HepG2 (cell line): ENCODE data around the gene ZNF318. TPM values are rescaled to one million over a fixed set of nuclear protein-coding genes. Genes with fewer than 3 reads are reported as not detected.

Experiments used
- ETV6 ChIP-seq: sonication (generic); formaldehyde crosslinking; conservative IDR thresholded peaks from 2 replicates; pipeline ENCODE4 v1.4.0; 2020; ENCODE audit warnings: missing genetic modification reagents
- FOXO1 ChIP-seq: sonication (generic); formaldehyde crosslinking; IDR thresholded peaks from 2 replicates; pipeline ENCODE4 v1.4.0; 2020; ENCODE audit warnings: missing genetic modification reagents
- GATAD2A ChIP-seq: IDR thresholded peaks from 2 replicates; pipeline ENCODE4 v1.6.1; 2016
- HNRNPL ChIP-seq: fragments of 200-400 bp; formaldehyde crosslinking; IDR thresholded peaks from 2 replicates; pipeline ENCODE4 v1.6.1; 2017; ENCODE audit warnings: mild to moderate bottlenecking, low read depth, low read length
- KLF12 ChIP-seq: sonication (generic); formaldehyde crosslinking; IDR thresholded peaks from 2 replicates; pipeline ENCODE4 v1.4.0; 2020; ENCODE audit warnings: missing genetic modification reagents, borderline replicate concordance
- KLF16 ChIP-seq, 2 experiments: sonication (generic) in 1 of 2; formaldehyde crosslinking in 1 of 2; IDR thresholded peaks; 2 replicates each; pipeline versions ENCODE4 v1.6.1 to v1.8.0; 2016 to 2023; ENCODE audit warnings: missing genetic modification reagents in 2 of 2, missing compliant biosample characterization in 1 of 2
- KLF6 ChIP-seq: IDR thresholded peaks from 2 replicates; pipeline ENCODE4 v1.8.0; 2016; ENCODE audit warnings: missing biosample characterization, missing genetic modification reagents
- RFX5 ChIP-seq: IDR thresholded peaks from 2 replicates; pipeline ENCODE4 v1.6.1; 2011; ENCODE audit warnings: low read depth, low read length, improper control_type of control experiment
- TAF15 ChIP-seq: fragments of 200-400 bp; formaldehyde crosslinking; IDR thresholded peaks from one replicate; pipeline ENCODE4 v1.6.1; 2018; ENCODE audit warnings: mild to moderate bottlenecking, low read depth, low read length; ENCODE audit not compliant: poor library complexity, severe bottlenecking
- YEATS2 ChIP-seq: sonication (generic); formaldehyde crosslinking; IDR thresholded peaks from 2 replicates; pipeline ENCODE4 v1.4.0; 2020; ENCODE audit warnings: missing genetic modification reagents, borderline replicate concordance
- ZSCAN21 ChIP-seq: sonication (generic); formaldehyde crosslinking; IDR thresholded peaks from 2 replicates; pipeline ENCODE4 v1.8.0; 2022; ENCODE audit warnings: mild to moderate bottlenecking, missing genetic modification reagents, moderate library complexity, borderline replicate concordance
- ZSCAN22 ChIP-seq: sonication (generic); formaldehyde crosslinking; IDR thresholded peaks from 2 replicates; pipeline ENCODE4 v1.4.0; 2020; ENCODE audit warnings: mild to moderate bottlenecking, missing genetic modification reagents
- polyA plus RNA-seq, 8 experiments: library from polyadenylated mRNA; depleted of rRNA in 3 of 8; stranded (reverse) in 7 of 8; unstranded in 1 of 8; fragments of >200 nt; fragmentation: Illumina TruSeq in 4 of 8; extraction: Trizol in 4 of 8; gene quantifications; 2 replicates each; pipeline versions ENCODE4 v1.2.1 to v1.2.3, GENCODE V29; 2011 to 2016; ENCODE audit warnings: low read depth in 4 of 8, missing spikeins in 1 of 8, mixed read lengths in 1 of 8; ENCODE audit not compliant: insufficient read depth in 1 of 8
- total RNA-seq, 5 experiments: library from RNA; depleted of rRNA; stranded (reverse); fragments of >200 nt; fragmentation: Illumina TruSeq; extraction: Trizol; gene quantifications; 2 replicates each; pipeline ENCODE4 v1.2.3, GENCODE V29; 2016; ENCODE audit warnings: low read depth in 1 of 5
- TF ChIP-seq, protein P1 (sequence below): IDR thresholded peaks from 2 replicates; pipeline ENCODE4 v1.4.0; 2020; ENCODE audit warnings: mild to moderate bottlenecking, missing genetic modification reagents
- TF ChIP-seq, protein P2 (sequence below): IDR thresholded peaks from 2 replicates; pipeline ENCODE4 v1.6.1; 2016; ENCODE audit warnings: mild to moderate bottlenecking, missing biosample characterization, missing genetic modification reagents
- TF ChIP-seq, protein P3 (sequence below): sonication (generic); formaldehyde crosslinking; conservative IDR thresholded peaks from 2 replicates; pipeline ENCODE4 v1.4.0; 2020; ENCODE audit warnings: missing genetic modification reagents
- TF ChIP-seq, protein P4 (sequence below): IDR thresholded peaks from 2 replicates; pipeline ENCODE4 v1.6.1; 2016; ENCODE audit warnings: missing biosample characterization, missing genetic modification reagents, low read depth
- TF ChIP-seq, protein P5 (sequence below): sonication (generic); formaldehyde crosslinking; IDR thresholded peaks from 2 replicates; pipeline ENCODE4 v1.4.0; 2020; ENCODE audit warnings: missing genetic modification reagents, borderline replicate concordance
- TF ChIP-seq, protein P6 (sequence below): sonication (generic); formaldehyde crosslinking; conservative IDR thresholded peaks from 2 replicates; pipeline ENCODE4 v1.4.0; 2020; ENCODE audit warnings: missing genetic modification reagents

ZNF318 gene
- total and polyA plus RNA-seq, 2 of the 13 experiments (the other 11 are each of a cell fraction or from before 2014, with no cell fraction given), result 13.0 to 14.5 TPM

DNA sequence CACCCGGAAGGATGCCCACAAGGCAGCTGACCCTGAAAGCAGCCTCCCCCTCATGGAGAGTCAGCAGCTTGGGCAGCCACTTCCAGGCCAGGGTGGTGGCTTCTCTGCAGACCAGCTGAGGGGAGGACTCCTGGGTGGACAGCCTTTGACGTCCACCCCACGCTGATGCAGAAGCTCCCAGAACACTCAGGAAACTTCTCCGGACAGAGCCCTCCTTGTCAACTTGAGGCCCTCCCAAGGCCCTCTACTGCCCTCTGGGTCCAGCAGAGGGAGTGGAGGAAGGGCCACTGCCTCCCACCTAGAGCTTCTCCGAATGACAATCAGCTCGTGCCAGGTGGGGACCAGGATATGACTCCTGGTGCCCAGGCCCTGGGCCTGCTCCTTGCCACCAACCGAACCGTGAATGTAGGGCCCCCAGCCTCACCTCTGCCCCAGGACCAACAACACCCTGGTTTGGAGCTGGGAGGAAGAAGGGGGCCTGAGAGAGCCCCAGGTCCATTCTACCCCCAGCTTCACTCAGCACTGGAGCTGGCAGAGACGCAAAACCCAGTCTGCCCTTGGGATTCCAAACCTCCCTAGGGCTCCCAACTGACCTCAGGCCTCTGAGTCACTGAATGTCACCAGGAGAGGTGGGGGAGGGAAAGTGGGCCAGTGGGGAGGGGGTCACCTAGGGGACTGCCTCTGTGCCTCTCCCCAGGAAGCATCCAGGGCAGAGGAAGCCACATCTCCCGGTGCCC lies 82.3 kb downstream of the ZNF318 start (continued):
- TF ChIP-seq, protein P1, sequence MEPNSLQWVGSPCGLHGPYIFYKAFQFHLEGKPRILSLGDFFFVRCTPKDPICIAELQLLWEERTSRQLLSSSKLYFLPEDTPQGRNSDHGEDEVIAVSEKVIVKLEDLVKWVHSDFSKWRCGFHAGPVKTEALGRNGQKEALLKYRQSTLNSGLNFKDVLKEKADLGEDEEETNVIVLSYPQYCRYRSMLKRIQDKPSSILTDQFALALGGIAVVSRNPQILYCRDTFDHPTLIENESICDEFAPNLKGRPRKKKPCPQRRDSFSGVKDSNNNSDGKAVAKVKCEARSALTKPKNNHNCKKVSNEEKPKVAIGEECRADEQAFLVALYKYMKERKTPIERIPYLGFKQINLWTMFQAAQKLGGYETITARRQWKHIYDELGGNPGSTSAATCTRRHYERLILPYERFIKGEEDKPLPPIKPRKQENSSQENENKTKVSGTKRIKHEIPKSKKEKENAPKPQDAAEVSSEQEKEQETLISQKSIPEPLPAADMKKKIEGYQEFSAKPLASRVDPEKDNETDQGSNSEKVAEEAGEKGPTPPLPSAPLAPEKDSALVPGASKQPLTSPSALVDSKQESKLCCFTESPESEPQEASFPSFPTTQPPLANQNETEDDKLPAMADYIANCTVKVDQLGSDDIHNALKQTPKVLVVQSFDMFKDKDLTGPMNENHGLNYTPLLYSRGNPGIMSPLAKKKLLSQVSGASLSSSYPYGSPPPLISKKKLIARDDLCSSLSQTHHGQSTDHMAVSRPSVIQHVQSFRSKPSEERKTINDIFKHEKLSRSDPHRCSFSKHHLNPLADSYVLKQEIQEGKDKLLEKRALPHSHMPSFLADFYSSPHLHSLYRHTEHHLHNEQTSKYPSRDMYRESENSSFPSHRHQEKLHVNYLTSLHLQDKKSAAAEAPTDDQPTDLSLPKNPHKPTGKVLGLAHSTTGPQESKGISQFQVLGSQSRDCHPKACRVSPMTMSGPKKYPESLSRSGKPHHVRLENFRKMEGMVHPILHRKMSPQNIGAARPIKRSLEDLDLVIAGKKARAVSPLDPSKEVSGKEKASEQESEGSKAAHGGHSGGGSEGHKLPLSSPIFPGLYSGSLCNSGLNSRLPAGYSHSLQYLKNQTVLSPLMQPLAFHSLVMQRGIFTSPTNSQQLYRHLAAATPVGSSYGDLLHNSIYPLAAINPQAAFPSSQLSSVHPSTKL, result peak; percentile 52
- TF ChIP-seq ETV6 (CRISPR knock-in tag) (no peak), ZSCAN21 (CRISPR knock-in tag) (no peak; the same call in 1 of the 2 replicates), ZSCAN22 (CRISPR knock-in tag) (no peak), FOXO1 (CRISPR knock-in tag) (0 out of 2 replicates have a peak, but pooled peaks have one; percentile 24), HNRNPL (peak; percentile 69; the same call in 1 of the 2 replicates), KLF16 (CRISPR knock-in tag; IDR thresholded peaks at IDR 0.05) (no peak), KLF12 (0 out of 2 replicates have a peak, but pooled peaks have one; percentile 46), RFX5 (no peak), KLF6 (CRISPR knock-in tag) (0 out of 2 replicates have a peak, but pooled peaks have one; percentile 35), TAF15 (no peak), GATAD2A (CRISPR knock-in tag) (peak; percentile 26; the same call in 1 of the 2 replicates), YEATS2 (CRISPR knock-in tag) (no peak)
- TF ChIP-seq, protein P2, sequence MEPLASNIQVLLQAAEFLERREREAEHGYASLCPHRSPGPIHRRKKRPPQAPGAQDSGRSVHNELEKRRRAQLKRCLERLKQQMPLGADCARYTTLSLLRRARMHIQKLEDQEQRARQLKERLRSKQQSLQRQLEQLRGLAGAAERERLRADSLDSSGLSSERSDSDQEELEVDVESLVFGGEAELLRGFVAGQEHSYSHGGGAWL (CRISPR knock-in tag), result no peak
- TF ChIP-seq, protein P3, sequence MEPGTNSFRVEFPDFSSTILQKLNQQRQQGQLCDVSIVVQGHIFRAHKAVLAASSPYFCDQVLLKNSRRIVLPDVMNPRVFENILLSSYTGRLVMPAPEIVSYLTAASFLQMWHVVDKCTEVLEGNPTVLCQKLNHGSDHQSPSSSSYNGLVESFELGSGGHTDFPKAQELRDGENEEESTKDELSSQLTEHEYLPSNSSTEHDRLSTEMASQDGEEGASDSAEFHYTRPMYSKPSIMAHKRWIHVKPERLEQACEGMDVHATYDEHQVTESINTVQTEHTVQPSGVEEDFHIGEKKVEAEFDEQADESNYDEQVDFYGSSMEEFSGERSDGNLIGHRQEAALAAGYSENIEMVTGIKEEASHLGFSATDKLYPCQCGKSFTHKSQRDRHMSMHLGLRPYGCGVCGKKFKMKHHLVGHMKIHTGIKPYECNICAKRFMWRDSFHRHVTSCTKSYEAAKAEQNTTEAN (CRISPR knock-in tag), result 0 out of 2 replicates have a peak, but pooled peaks have one; percentile 23
- TF ChIP-seq, protein P4, sequence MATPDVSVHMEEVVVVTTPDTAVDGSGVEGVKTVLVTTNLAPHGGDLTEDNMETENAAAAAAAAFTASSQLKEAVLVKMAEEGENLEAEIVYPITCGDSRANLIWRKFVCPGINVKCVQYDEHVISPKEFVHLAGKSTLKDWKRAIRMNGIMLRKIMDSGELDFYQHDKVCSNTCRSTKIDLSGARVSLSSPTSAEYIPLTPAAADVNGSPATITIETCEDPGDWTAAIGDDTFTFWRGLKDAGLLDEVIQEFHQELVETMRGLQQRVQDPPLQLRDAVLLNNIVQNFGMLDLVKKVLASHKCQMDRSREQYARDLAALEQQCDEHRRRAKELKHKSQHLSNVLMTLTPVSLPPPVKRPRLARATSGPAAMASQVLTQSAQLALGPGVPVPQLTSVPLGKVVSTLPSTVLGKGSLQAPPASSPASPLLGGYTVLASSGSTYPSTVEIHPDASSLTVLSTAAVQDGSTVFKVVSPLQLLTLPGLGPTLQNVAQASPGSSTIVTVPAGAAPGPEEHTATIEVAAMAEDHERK (CRISPR knock-in tag), result no peak
- TF ChIP-seq, protein P5, sequence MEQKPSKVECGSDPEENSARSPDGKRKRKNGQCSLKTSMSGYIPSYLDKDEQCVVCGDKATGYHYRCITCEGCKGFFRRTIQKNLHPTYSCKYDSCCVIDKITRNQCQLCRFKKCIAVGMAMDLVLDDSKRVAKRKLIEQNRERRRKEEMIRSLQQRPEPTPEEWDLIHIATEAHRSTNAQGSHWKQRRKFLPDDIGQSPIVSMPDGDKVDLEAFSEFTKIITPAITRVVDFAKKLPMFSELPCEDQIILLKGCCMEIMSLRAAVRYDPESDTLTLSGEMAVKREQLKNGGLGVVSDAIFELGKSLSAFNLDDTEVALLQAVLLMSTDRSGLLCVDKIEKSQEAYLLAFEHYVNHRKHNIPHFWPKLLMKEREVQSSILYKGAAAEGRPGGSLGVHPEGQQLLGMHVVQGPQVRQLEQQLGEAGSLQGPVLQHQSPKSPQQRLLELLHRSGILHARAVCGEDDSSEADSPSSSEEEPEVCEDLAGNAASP (CRISPR knock-in tag), result 0 out of 2 replicates have a peak, but pooled peaks have one; percentile 10
- TF ChIP-seq, protein P6, sequence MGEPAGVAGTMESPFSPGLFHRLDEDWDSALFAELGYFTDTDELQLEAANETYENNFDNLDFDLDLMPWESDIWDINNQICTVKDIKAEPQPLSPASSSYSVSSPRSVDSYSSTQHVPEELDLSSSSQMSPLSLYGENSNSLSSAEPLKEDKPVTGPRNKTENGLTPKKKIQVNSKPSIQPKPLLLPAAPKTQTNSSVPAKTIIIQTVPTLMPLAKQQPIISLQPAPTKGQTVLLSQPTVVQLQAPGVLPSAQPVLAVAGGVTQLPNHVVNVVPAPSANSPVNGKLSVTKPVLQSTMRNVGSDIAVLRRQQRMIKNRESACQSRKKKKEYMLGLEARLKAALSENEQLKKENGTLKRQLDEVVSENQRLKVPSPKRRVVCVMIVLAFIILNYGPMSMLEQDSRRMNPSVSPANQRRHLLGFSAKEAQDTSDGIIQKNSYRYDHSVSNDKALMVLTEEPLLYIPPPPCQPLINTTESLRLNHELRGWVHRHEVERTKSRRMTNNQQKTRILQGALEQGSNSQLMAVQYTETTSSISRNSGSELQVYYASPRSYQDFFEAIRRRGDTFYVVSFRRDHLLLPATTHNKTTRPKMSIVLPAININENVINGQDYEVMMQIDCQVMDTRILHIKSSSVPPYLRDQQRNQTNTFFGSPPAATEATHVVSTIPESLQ (CRISPR knock-in tag), result no peak
